SK-N-SH treated with all-trans-retinoic acid at 6 μM for 48 hours (cell line): Measurements from ENCODE around the gene SLC5A9.

ENCODE experiments used
- ATAC-seq: fragments of 200-7000 bp; cut with Tn5 transposase; 3 replicates; pipeline ENCODE4 v1.9.1; 2020; ENCODE audit warnings: mild to moderate bottlenecking, moderate library complexity
- ARNTL ChIP-seq: fragments of 450-650 bp; formaldehyde crosslinking; IDR thresholded peaks from 2 replicates; pipeline ENCODE4 v1.5.0; 2020; ENCODE audit warnings: low read depth, mild to moderate bottlenecking, moderate library complexity, borderline replicate concordance
- BACH2 ChIP-seq: fragments of 250-450 bp; sonication (Bioruptor Pico); IDR thresholded peaks from 2 replicates; pipeline ENCODE4 v1.9.0; 2021; ENCODE audit warnings: mild to moderate bottlenecking, borderline replicate concordance
- CSDC2 ChIP-seq: fragments of 250-450 bp; sonication (Bioruptor Pico); IDR thresholded peaks from 2 replicates; pipeline ENCODE4 v1.5.0; 2020; ENCODE audit warnings: mild to moderate bottlenecking, moderate library complexity
- CSRNP3 ChIP-seq: fragments of 250-450 bp; sonication (Bioruptor Pico); IDR thresholded peaks from 2 replicates; pipeline ENCODE4 v1.5.1; 2021; ENCODE audit warnings: mild to moderate bottlenecking, moderate library complexity
- ESRRG ChIP-seq: fragments of 250-450 bp; sonication (Bioruptor Pico); IDR thresholded peaks from 2 replicates; pipeline ENCODE4 v1.6.1; 2021; ENCODE audit warnings: mild to moderate bottlenecking
- GLIS3 ChIP-seq: fragments of 250-450 bp; sonication (Bioruptor Pico); IDR thresholded peaks from 2 replicates; pipeline ENCODE4 v1.5.0; 2020; ENCODE audit warnings: mild to moderate bottlenecking, moderate library complexity
- OSR1 ChIP-seq: fragments of 250-450 bp; sonication (Bioruptor Pico); IDR thresholded peaks from 2 replicates; pipeline ENCODE4 v1.8.0; 2022; ENCODE audit warnings: moderate library complexity, mild to moderate bottlenecking, inconsistent platforms
- PATZ1 ChIP-seq: fragments of 250-450 bp; sonication (Bioruptor Pico); IDR thresholded peaks from 2 replicates; pipeline ENCODE4 v1.8.0; 2020; ENCODE audit warnings: mild to moderate bottlenecking, moderate library complexity, borderline replicate concordance
- RARB ChIP-seq: fragments of 250-450 bp; sonication (Bioruptor Pico); IDR thresholded peaks from 2 replicates; pipeline ENCODE4 v1.8.0; 2021; ENCODE audit warnings: mild to moderate bottlenecking, moderate library complexity
- SNAI2 ChIP-seq: fragments of 250-450 bp; sonication (Bioruptor Pico); IDR thresholded peaks from 2 replicates; pipeline ENCODE4 v1.5.0; 2020; ENCODE audit warnings: mild to moderate bottlenecking, moderate library complexity
- TOX ChIP-seq: fragments of 250-450 bp; sonication (Bioruptor Pico); IDR thresholded peaks from 2 replicates; pipeline ENCODE4 v1.8.0; 2021; ENCODE audit warnings: mild to moderate bottlenecking, moderate library complexity, borderline replicate concordance
- ZC3H10 ChIP-seq: fragments of 250-450 bp; sonication (Bioruptor Pico); IDR thresholded peaks from 2 replicates; pipeline ENCODE4 v1.5.1; 2021; ENCODE audit warnings: mild to moderate bottlenecking, moderate library complexity
- ZFP3 ChIP-seq: fragments of 250-450 bp; sonication (Bioruptor Pico); IDR thresholded peaks from 2 replicates; pipeline ENCODE4 v1.5.0; 2020; ENCODE audit warnings: mild to moderate bottlenecking, moderate library complexity
- ZFP30 ChIP-seq: fragments of 450-650 bp; formaldehyde crosslinking; IDR thresholded peaks from 2 replicates; pipeline ENCODE4 v1.5.0; 2022; ENCODE audit warnings: mild to moderate bottlenecking, moderate library complexity
- ZNF565 ChIP-seq: fragments of 450-650 bp; formaldehyde crosslinking; conservative IDR thresholded peaks from 2 replicates; pipeline ENCODE4 v1.5.0; 2020; ENCODE audit warnings: low read depth, mild to moderate bottlenecking, moderate library complexity
- ZNF70 ChIP-seq: fragments of 450-650 bp; formaldehyde crosslinking; IDR thresholded peaks from 2 replicates; pipeline ENCODE4 v1.5.0; 2020; ENCODE audit warnings: mild to moderate bottlenecking, moderate library complexity
- TF ChIP-seq, protein P1 (sequence below): fragments of 250-450 bp; sonication (Bioruptor Pico); IDR thresholded peaks from 2 replicates; pipeline ENCODE4 v1.8.0; 2021; ENCODE audit warnings: low read depth, mild to moderate bottlenecking, moderate library complexity, borderline replicate concordance
- TF ChIP-seq, protein P2 (sequence below): fragments of 250-450 bp; sonication (Bioruptor Pico); IDR thresholded peaks from 2 replicates; pipeline ENCODE4 v1.5.1; 2020; ENCODE audit warnings: low read depth, mild to moderate bottlenecking, moderate library complexity
- TF ChIP-seq, protein P3 (sequence below): fragments of 250-450 bp; sonication (Bioruptor Pico); IDR thresholded peaks from 2 replicates; pipeline ENCODE4 v1.5.0; 2020; ENCODE audit warnings: mild to moderate bottlenecking, moderate library complexity

The SLC5A9 gene

DNA sequence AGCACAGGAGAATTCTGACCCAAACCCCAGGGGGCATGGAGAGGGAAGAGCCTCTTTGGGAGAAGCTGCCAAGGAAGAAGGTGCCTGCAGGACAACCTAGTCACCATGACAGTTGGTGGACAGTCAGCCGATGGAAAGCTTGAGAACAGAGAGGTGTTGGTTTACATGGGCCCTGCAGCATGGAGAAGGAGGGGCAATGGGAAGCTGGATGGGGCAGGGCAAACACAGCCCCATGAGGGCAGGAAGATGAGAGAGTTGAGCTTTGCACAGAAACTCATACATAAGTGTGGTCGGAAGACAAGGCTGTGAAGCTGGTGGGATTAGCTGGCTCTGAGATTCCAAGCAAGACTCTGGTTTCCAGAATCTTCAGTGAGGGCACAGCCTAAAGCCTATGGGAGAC is 6.6 kb upstream of the SLC5A9 start:
- ATAC-seq = no peak
- TF ChIP-seq, protein P1, sequence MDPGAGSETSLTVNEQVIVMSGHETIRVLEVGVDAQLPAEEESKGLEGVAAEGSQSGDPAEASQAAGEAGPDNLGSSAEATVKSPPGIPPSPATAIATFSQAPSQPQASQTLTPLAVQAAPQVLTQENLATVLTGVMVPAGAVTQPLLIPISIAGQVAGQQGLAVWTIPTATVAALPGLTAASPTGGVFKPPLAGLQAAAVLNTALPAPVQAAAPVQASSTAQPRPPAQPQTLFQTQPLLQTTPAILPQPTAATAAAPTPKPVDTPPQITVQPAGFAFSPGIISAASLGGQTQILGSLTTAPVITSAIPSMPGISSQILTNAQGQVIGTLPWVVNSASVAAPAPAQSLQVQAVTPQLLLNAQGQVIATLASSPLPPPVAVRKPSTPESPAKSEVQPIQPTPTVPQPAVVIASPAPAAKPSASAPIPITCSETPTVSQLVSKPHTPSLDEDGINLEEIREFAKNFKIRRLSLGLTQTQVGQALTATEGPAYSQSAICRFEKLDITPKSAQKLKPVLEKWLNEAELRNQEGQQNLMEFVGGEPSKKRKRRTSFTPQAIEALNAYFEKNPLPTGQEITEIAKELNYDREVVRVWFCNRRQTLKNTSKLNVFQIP (CRISPR knock-in tag) = no peak
- TF ChIP-seq, protein P2, sequence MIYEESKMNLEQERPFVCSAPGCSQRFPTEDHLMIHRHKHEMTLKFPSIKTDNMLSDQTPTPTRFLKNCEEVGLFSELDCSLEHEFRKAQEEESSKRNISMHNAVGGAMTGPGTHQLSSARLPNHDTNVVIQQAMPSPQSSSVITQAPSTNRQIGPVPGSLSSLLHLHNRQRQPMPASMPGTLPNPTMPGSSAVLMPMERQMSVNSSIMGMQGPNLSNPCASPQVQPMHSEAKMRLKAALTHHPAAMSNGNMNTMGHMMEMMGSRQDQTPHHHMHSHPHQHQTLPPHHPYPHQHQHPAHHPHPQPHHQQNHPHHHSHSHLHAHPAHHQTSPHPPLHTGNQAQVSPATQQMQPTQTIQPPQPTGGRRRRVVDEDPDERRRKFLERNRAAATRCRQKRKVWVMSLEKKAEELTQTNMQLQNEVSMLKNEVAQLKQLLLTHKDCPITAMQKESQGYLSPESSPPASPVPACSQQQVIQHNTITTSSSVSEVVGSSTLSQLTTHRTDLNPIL (CRISPR knock-in tag) = no peak
- TF ChIP-seq ZNF70 (CRISPR knock-in tag) (no peak), RARB (no peak)

GRCh38 chr1:48216313-48216712 is 6.2 kb upstream of the SLC5A9 start:
- TF ChIP-seq CSDC2 (CRISPR knock-in tag) = no peak
- TF ChIP-seq, protein P1 (CRISPR knock-in tag) = no peak
- TF ChIP-seq, protein P2 (CRISPR knock-in tag) = no peak
- TF ChIP-seq BACH2 (CRISPR knock-in tag) = no peak
- TF ChIP-seq RARB = no peak
- no peak for TF ChIP-seq SNAI2 (CRISPR knock-in tag)
- no peak for TF ChIP-seq GLIS3 (CRISPR knock-in tag)
- no peak for TF ChIP-seq CSRNP3
- no peak for TF ChIP-seq ZNF565 (CRISPR knock-in tag)
- TF ChIP-seq ZC3H10 (CRISPR knock-in tag) = no peak
- no peak for TF ChIP-seq ZFP30
- TF ChIP-seq ZFP3 (CRISPR knock-in tag) = no peak
- TF ChIP-seq ESRRG (CRISPR knock-in tag) = no peak
- no peak for TF ChIP-seq OSR1 (CRISPR knock-in tag)
- no peak for TF ChIP-seq ARNTL
- no peak for TF ChIP-seq PATZ1 (CRISPR knock-in tag)
- no peak for ATAC-seq

GRCh38 chr1:48216941-48217340 is 5.6 kb upstream of the SLC5A9 start:
- no peak for ATAC-seq
- TF ChIP-seq ZFP3 (CRISPR knock-in tag) (no peak), BACH2 (CRISPR knock-in tag) (no peak), TOX (CRISPR knock-in tag) (no peak), SNAI2 (CRISPR knock-in tag) (no peak), CSDC2 (CRISPR knock-in tag) (no peak)
- TF ChIP-seq, protein P1 (CRISPR knock-in tag) = no peak
- TF ChIP-seq, protein P3, sequence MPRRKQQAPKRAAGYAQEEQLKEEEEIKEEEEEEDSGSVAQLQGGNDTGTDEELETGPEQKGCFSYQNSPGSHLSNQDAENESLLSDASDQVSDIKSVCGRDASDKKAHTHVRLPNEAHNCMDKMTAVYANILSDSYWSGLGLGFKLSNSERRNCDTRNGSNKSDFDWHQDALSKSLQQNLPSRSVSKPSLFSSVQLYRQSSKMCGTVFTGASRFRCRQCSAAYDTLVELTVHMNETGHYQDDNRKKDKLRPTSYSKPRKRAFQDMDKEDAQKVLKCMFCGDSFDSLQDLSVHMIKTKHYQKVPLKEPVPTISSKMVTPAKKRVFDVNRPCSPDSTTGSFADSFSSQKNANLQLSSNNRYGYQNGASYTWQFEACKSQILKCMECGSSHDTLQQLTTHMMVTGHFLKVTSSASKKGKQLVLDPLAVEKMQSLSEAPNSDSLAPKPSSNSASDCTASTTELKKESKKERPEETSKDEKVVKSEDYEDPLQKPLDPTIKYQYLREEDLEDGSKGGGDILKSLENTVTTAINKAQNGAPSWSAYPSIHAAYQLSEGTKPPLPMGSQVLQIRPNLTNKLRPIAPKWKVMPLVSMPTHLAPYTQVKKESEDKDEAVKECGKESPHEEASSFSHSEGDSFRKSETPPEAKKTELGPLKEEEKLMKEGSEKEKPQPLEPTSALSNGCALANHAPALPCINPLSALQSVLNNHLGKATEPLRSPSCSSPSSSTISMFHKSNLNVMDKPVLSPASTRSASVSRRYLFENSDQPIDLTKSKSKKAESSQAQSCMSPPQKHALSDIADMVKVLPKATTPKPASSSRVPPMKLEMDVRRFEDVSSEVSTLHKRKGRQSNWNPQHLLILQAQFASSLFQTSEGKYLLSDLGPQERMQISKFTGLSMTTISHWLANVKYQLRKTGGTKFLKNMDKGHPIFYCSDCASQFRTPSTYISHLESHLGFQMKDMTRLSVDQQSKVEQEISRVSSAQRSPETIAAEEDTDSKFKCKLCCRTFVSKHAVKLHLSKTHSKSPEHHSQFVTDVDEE (CRISPR knock-in tag) = no peak
- TF ChIP-seq, all 23 proteins: peak for 0
